ENCODE measurements around the gene VIPR2. TPM values are rescaled to one million over a fixed set of nuclear protein-coding genes. Genes with fewer than 3 reads are reported as not detected.

Gene VIPR2
- total and polyA plus RNA-seq, 7 experiments from 2014 or later, result 0.27 to 1.3 (median 0.98) TPM; not detected in 4

- H3K27me3 Mint-ChIP-seq, result peaks cover 0 to 9% (median 5%) of the 10 kb centered on the region in 5 donors
- Histone ChIP-seq H3K4me3 (ENCODE audit: low read length) (no peak overlapping the region), H3K27ac (ENCODE audit: low read depth, low read length) (no peak overlapping the region), H3K9me3 (ENCODE audit: control insufficient read depth in 2 of 3, low read length in 3 of 3) (no peaks in the 10 kb centered on the region), H3K27me3 (ENCODE audit: control insufficient read depth in 2 of 2, insufficient read depth in 2 of 2, low read length in 2 of 2) (no peaks in the 10 kb centered on the region), H3K4me1 (ENCODE audit: control insufficient read depth in 2 of 2, insufficient read depth in 2 of 2, low read length in 2 of 2) (no peaks in the 10 kb centered on the region), H3K36me3 (ENCODE audit: control insufficient read depth in 2 of 3, insufficient read depth in 3 of 3, low read length in 3 of 3) (no peaks in the 10 kb centered on the region)
- CTCF ChIA-PET, result no interaction called here
- peaks cover 0 to 4% (median 0%) of the 10 kb centered on the region in 7 donors for H3K4me1 Mint-ChIP-seq
- ATAC-seq, result no peak
- H3K27ac Mint-ChIP-seq, result peak overlapping the region in 1 of 9 donors; percentile 65
- peaks cover 0 to 4% (median 0%) of the 10 kb centered on the region in 11 donors for H3K9me3 Mint-ChIP-seq
- H3K36me3 Mint-ChIP-seq, result peaks cover 0 to 9% (median 0%) of the 10 kb centered on the region in 5 donors
- POLR2A ChIA-PET, result no interaction called here
- intact Hi-C loops (cut with micrococcal nuclease), result no loop called here
- no peak overlapping the region for H3K4me3 Mint-ChIP-seq
- no peak for DNase-seq
Measured at GRCh38 chr7:159105832-159106811, 38.5 kb downstream of the VIPR2 start.

GRCh38 chr7:159105066-159105780 is 39.4 kb downstream of the VIPR2 start:
- H3K9me3 Mint-ChIP-seq, result peaks cover 0 to 10% (median 0%) of the 10 kb centered on the region in 11 donors
- Histone ChIP-seq H3K4me3 (ENCODE audit: low read length) (no peak overlapping the region), H3K27me3 (ENCODE audit: control insufficient read depth in 2 of 2, insufficient read depth in 2 of 2, low read length in 2 of 2) (no peaks in the 10 kb centered on the region), H3K27ac (ENCODE audit: low read depth, low read length) (no peak overlapping the region), H3K9me3 (ENCODE audit: control insufficient read depth in 2 of 3, low read length in 3 of 3) (no peaks in the 10 kb centered on the region), H3K36me3 (ENCODE audit: control insufficient read depth in 2 of 3, insufficient read depth in 3 of 3, low read length in 3 of 3) (no peaks in the 10 kb centered on the region), H3K4me1 (ENCODE audit: control insufficient read depth in 2 of 2, insufficient read depth in 2 of 2, low read length in 2 of 2) (no peaks in the 10 kb centered on the region)
- ATAC-seq, result no peak
- H3K36me3 Mint-ChIP-seq, result peaks cover 0 to 10% (median 0%) of the 10 kb centered on the region in 5 donors
- ChIA-PET POLR2A (no interaction called here), CTCF (no interaction called here)
- no peak for DNase-seq
- H3K4me3 Mint-ChIP-seq, result no peak overlapping the region
- intact Hi-C loops (cut with micrococcal nuclease), result no loop called here
- H3K27ac Mint-ChIP-seq, result no peak overlapping the region
- peaks cover 0 to 9% (median 4%) of the 10 kb centered on the region in 5 donors for H3K27me3 Mint-ChIP-seq
- peaks cover 0 to 4% (median 0%) of the 10 kb centered on the region in 7 donors for H3K4me1 Mint-ChIP-seq

GRCh38 chr7:159104188-159104920 is 40.3 kb downstream of the VIPR2 start:
- Histone ChIP-seq H3K4me1 (ENCODE audit: control insufficient read depth in 2 of 2, insufficient read depth in 2 of 2, low read length in 2 of 2) (no peaks in the 10 kb centered on the region), H3K27me3 (ENCODE audit: control insufficient read depth in 2 of 2, insufficient read depth in 2 of 2, low read length in 2 of 2) (no peaks in the 10 kb centered on the region), H3K9me3 (ENCODE audit: control insufficient read depth in 2 of 3, low read length in 3 of 3) (no peaks in the 10 kb centered on the region), H3K4me3 (ENCODE audit: low read length) (no peak overlapping the region), H3K36me3 (ENCODE audit: control insufficient read depth in 2 of 3, insufficient read depth in 3 of 3, low read length in 3 of 3) (no peaks in the 10 kb centered on the region), H3K27ac (ENCODE audit: low read depth, low read length) (no peak overlapping the region)
- ChIA-PET CTCF (no interaction called here), POLR2A (no interaction called here)
- peaks cover 0 to 4% (median 0%) of the 10 kb centered on the region in 7 donors for H3K4me1 Mint-ChIP-seq
- no peak overlapping the region for H3K4me3 Mint-ChIP-seq
- intact Hi-C loops (cut with micrococcal nuclease), result no loop called here
- DNase-seq (no peak), ATAC-seq (peak; percentile 28)
- peaks cover 0 to 5% (median 4%) of the 10 kb centered on the region in 5 donors for H3K27me3 Mint-ChIP-seq
- peak overlapping the region in 1 of 9 donors; percentile 18 for H3K27ac Mint-ChIP-seq
- peaks cover 0 to 10% (median 0%) of the 10 kb centered on the region in 11 donors for H3K9me3 Mint-ChIP-seq
- peaks cover 0 to 10% (median 0%) of the 10 kb centered on the region in 5 donors for H3K36me3 Mint-ChIP-seq

GRCh38 chr7:159103382-159104187 is 41.1 kb downstream of the VIPR2 start:
- CTCF ChIA-PET, result no interaction called here

GRCh38 chr7:159102681-159103381 is 41.8 kb downstream of the VIPR2 start:
- Mint-ChIP-seq H3K27ac (no peak overlapping the region), H3K36me3 (peaks cover 0 to 10% (median 0%) of the 10 kb centered on the region in 5 donors), H3K9me3 (peaks cover 0 to 10% (median 0%) of the 10 kb centered on the region in 11 donors), H3K27me3 (peaks cover 0 to 5% (median 0%) of the 10 kb centered on the region in 5 donors), H3K4me3 (no peak overlapping the region), H3K4me1 (peaks cover 0 to 4% (median 0%) of the 10 kb centered on the region in 7 donors)
- intact Hi-C loops (cut with micrococcal nuclease), result no loop called here
- ChIA-PET POLR2A (no interaction called here), CTCF (no interaction called here)
- H3K36me3 ChIP-seq (ENCODE audit: control insufficient read depth in 2 of 3, insufficient read depth in 3 of 3, low read length in 3 of 3), result no peaks in the 10 kb centered on the region
- no peaks in the 10 kb centered on the region for H3K27me3 ChIP-seq (ENCODE audit: control insufficient read depth in 2 of 2, insufficient read depth in 2 of 2, low read length in 2 of 2)
- DNase-seq, result no peak
- no peaks in the 10 kb centered on the region for H3K9me3 ChIP-seq (ENCODE audit: control insufficient read depth in 2 of 3, low read length in 3 of 3)
- ATAC-seq, result no peak
- no peak overlapping the region for H3K4me3 ChIP-seq (ENCODE audit: low read length)
- H3K4me1 ChIP-seq (ENCODE audit: control insufficient read depth in 2 of 2, insufficient read depth in 2 of 2, low read length in 2 of 2), result no peaks in the 10 kb centered on the region
- H3K27ac ChIP-seq (ENCODE audit: low read depth, low read length), result no peak overlapping the region

More at GRCh38 chr7:159103382-159104187, 41.1 kb downstream of the VIPR2 start:
- H3K36me3 ChIP-seq (ENCODE audit: control insufficient read depth in 2 of 3, insufficient read depth in 3 of 3, low read length in 3 of 3), result no peaks in the 10 kb centered on the region
- Mint-ChIP-seq H3K4me1 (peaks cover 0 to 4% (median 0%) of the 10 kb centered on the region in 7 donors), H3K9me3 (peaks cover 0 to 10% (median 0%) of the 10 kb centered on the region in 11 donors), H3K27ac (no peak overlapping the region), H3K4me3 (no peak overlapping the region), H3K27me3 (peaks cover 0 to 5% (median 0%) of the 10 kb centered on the region in 5 donors), H3K36me3 (peaks cover 0 to 10% (median 0%) of the 10 kb centered on the region in 5 donors)
- no peak for ATAC-seq
- no peaks in the 10 kb centered on the region for H3K4me1 ChIP-seq (ENCODE audit: control insufficient read depth in 2 of 2, insufficient read depth in 2 of 2, low read length in 2 of 2)
- POLR2A ChIA-PET, result no interaction called here
- no peak overlapping the region for H3K27ac ChIP-seq (ENCODE audit: low read depth, low read length)
- H3K9me3 ChIP-seq (ENCODE audit: control insufficient read depth in 2 of 3, low read length in 3 of 3), result no peaks in the 10 kb centered on the region
- H3K4me3 ChIP-seq (ENCODE audit: low read length), result no peak overlapping the region
- DNase-seq, result no peak
- intact Hi-C loops (cut with micrococcal nuclease), result no loop called here
- no peaks in the 10 kb centered on the region for H3K27me3 ChIP-seq (ENCODE audit: control insufficient read depth in 2 of 2, insufficient read depth in 2 of 2, low read length in 2 of 2)
